T1000 (cell line): ENCODE data around the gene SLC51B.
"Not testable (repeated sequence)": the region's sequence is repeated elsewhere in the genome, so short reads cannot be mapped to it uniquely, and the experiment has no call there.

ENCODE experiments used
- DNase-seq: peaks from one replicate; lab custom pipeline; 2025; ENCODE audit warnings: mixed read lengths; lab: John Stamatoyannopoulos, UW

The SLC51B gene

GRCh38 chr15:65066635-65067316 lies 21.6 kb downstream of the SLC51B start:
- no peak for DNase-seq

GRCh38 chr15:65067317-65067644 lies 22.1 kb downstream of the SLC51B start:
- no peak for DNase-seq

GRCh38 chr15:65067645-65068402 lies 22.6 kb downstream of the SLC51B start, which contains the start of gene RASL12:
Gene RASL12 (minus strand): TSS chr15:65067991. CDS start chr15:65067835, 156 bp downstream.
- no peak for DNase-seq

- no peak for DNase-seq
These were observed 23.2 kb downstream of the SLC51B start for GRCh38 chr15:65068403-65068788.

GRCh38 chr15:65069179-65069578 lies 24.0 kb downstream of the SLC51B start:
- DNase-seq: no peak

- DNase-seq: no peak
These were observed 24.8 kb downstream of the SLC51B start for GRCh38 chr15:65069779-65070546.

GRCh38 chr15:65071381-65071811 lies 26.2 kb downstream of the SLC51B start:
- no peak for DNase-seq

GRCh38 chr15:65072027-65072426 lies 26.8 kb downstream of the SLC51B start:
- DNase-seq: no peak

- DNase-seq: no peak
These were observed 27.4 kb downstream of the SLC51B start for GRCh38 chr15:65072617-65073016.

- DNase-seq: not testable (repeated sequence)
These were observed 29.8 kb downstream of the SLC51B start for GRCh38 chr15:65074946-65075345.

GRCh38 chr15:65075607-65076395 lies 30.6 kb downstream of the SLC51B start:
- not testable (repeated sequence) for DNase-seq

GRCh38 chr15:65076486-65077290 lies 31.5 kb downstream of the SLC51B start, which contains the start of gene KBTBD13:
Gene KBTBD13 (plus strand): TSS chr15:65076746. CDS start chr15:65076816, 70 bp downstream.
- DNase-seq: no peak

GRCh38 chr15:65077291-65077980 lies 32.2 kb downstream of the SLC51B start:
- DNase-seq: no peak

GRCh38 chr15:65077981-65078352 lies 32.8 kb downstream of the SLC51B start:
- DNase-seq: no peak

GRCh38 chr15:65079580-65079979 lies 34.4 kb downstream of the SLC51B start:
- no peak for DNase-seq

GRCh38 chr15:65081270-65081669 lies 36.1 kb downstream of the SLC51B start:
- DNase-seq: no peak

- no peak for DNase-seq
These were observed 36.6 kb downstream of the SLC51B start for GRCh38 chr15:65081758-65082157.

- DNase-seq: no peak
These were observed 37.2 kb downstream of the SLC51B start for GRCh38 chr15:65082303-65082953.

GRCh38 chr15:65083262-65083701 lies 38.1 kb downstream of the SLC51B start:
- no peak for DNase-seq
